HG03460 (cell line): ENCODE measurements around the gene GPR6.

ENCODE experiments used
- ATAC-seq: cut with Tn5 transposase; IDR thresholded peaks from one replicate; pipeline ENCODE4 v1.9.1; 2021; ENCODE audit not compliant: unreplicated experiment

The GPR6 gene

GRCh38 chr6:109998159-109998785 lies 20.2 kb downstream of the GPR6 start:
- ATAC-seq, result no peak

- no peak for ATAC-seq
Observed at GRCh38 chr6:109999740-110000139, 21.6 kb downstream of the GPR6 start.

GRCh38 chr6:110002676-110003075 lies 24.6 kb downstream of the GPR6 start:
- ATAC-seq, result no peak

- ATAC-seq, result no peak
Observed at GRCh38 chr6:110013386-110013785, 35.3 kb downstream of the GPR6 start.

- no peak for ATAC-seq
Observed at GRCh38 chr6:110015206-110015605, 37.1 kb downstream of the GPR6 start.

- no peak for ATAC-seq
Observed at GRCh38 chr6:110017306-110017705, 39.2 kb downstream of the GPR6 start.

- no peak for ATAC-seq
Observed at GRCh38 chr6:110017946-110018345, 39.8 kb downstream of the GPR6 start.

GRCh38 chr6:110018486-110018885 lies 40.4 kb downstream of the GPR6 start:
- ATAC-seq, result no peak

GRCh38 chr6:110020888-110021287 lies 42.8 kb downstream of the GPR6 start:
- ATAC-seq, result no peak

- no peak for ATAC-seq
Observed at GRCh38 chr6:110029144-110029543, 51.0 kb downstream of the GPR6 start.
